Measurements from ENCODE around the gene ADAMTS12. TPM values are rescaled to one million over a fixed set of nuclear protein-coding genes. Genes with fewer than 3 reads are reported as not detected.

The ADAMTS12 gene
- total RNA-seq, 1 experiment from 2014 or later = 0.15 TPM

GRCh38 chr5:33635582-33635981, 256.2 kb downstream of the ADAMTS12 start:
- no peaks in the 10 kb centered on the region; the same call in 1 of the 2 replicates for H3K27me3 ChIP-seq (ENCODE audit: control insufficient read depth, insufficient read depth, low read length)
- no peak overlapping the region for H3K4me3 ChIP-seq (ENCODE audit: low read depth in 2 of 2, low read length in 2 of 2)
- POLR2A ChIA-PET = no interaction called here
- ATAC-seq (no peak), DNase-seq (ENCODE audit: low read depth, low spot score) (no peak)
- H3K36me3 ChIP-seq (ENCODE audit: control insufficient read depth, insufficient read depth, low read length) = no peaks in the 10 kb centered on the region
- H3K4me1 ChIP-seq (ENCODE audit: control insufficient read depth, insufficient read depth, low read length) = no peaks in the 10 kb centered on the region
- BruUV-seq (replicated peaks) = no TSS peak
- no peak overlapping the region for H3K27ac ChIP-seq (ENCODE audit: low read length)
- intact Hi-C loops (cut with micrococcal nuclease; ENCODE audit: unreplicated experiment) (no loop called here), in situ Hi-C loops (cut with HindIII; ENCODE audit: low pct_unique_long_range_greater_than_20kb, low sequenced_read_pairs) (no loop called here)
- TF ChIP-seq, protein P1, sequence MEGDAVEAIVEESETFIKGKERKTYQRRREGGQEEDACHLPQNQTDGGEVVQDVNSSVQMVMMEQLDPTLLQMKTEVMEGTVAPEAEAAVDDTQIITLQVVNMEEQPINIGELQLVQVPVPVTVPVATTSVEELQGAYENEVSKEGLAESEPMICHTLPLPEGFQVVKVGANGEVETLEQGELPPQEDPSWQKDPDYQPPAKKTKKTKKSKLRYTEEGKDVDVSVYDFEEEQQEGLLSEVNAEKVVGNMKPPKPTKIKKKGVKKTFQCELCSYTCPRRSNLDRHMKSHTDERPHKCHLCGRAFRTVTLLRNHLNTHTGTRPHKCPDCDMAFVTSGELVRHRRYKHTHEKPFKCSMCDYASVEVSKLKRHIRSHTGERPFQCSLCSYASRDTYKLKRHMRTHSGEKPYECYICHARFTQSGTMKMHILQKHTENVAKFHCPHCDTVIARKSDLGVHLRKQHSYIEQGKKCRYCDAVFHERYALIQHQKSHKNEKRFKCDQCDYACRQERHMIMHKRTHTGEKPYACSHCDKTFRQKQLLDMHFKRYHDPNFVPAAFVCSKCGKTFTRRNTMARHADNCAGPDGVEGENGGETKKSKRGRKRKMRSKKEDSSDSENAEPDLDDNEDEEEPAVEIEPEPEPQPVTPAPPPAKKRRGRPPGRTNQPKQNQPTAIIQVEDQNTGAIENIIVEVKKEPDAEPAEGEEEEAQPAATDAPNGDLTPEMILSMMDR (IDR thresholded peaks at IDR 0.05) = no peak
- TF ChIP-seq TCF7L2 (IDR thresholded peaks at IDR 0.05; ENCODE audit: low read depth, low read length) (no peak), SIN3A (IDR thresholded peaks at IDR 0.05; ENCODE audit: borderline replicate concordance, insufficient read depth, low read depth, low read length) (no peak), REST (IDR thresholded peaks at IDR 0.05; ENCODE audit: insufficient read depth in 1 of 2, low read depth in 2 of 2, low read length in 1 of 2) (no peak)
- CTCF ChIA-PET = no interaction called here
- H3K9me3 ChIP-seq (ENCODE audit: control insufficient read depth, insufficient read depth, low read depth, low read length) = no peaks in the 10 kb centered on the region

DNA sequence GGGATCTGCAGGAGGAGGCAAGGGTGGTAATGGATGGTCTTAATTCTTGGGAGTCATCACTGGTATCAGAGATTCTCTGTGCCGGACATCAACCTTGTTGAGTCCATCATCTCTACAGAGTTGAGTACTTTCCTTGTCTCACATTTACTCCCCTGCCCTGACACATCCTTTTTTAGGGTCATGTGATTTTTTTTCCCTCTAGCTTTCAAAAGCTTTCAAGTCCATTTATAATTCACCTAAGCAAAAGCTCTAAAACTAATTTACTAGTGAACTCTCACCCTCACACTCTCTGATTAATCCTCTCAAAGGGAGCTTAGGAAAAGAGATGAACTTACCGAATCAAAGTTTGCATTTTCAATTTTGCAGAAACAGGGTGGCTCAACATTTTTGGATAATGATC, 258.1 kb downstream of the ADAMTS12 start:
- H3K9me3 ChIP-seq (ENCODE audit: control insufficient read depth, insufficient read depth, low read depth, low read length) = no peaks in the 10 kb centered on the region
- no peaks in the 10 kb centered on the region for H3K36me3 ChIP-seq (ENCODE audit: control insufficient read depth, insufficient read depth, low read length)
- intact Hi-C loops (cut with micrococcal nuclease; ENCODE audit: unreplicated experiment) = no loop called here
- no peak overlapping the region for H3K4me3 ChIP-seq (ENCODE audit: low read depth in 2 of 2, low read length in 2 of 2)
- CTCF ChIA-PET = no interaction called here
- no peaks in the 10 kb centered on the region for H3K4me1 ChIP-seq (ENCODE audit: control insufficient read depth, insufficient read depth, low read length)
- ATAC-seq (no peak), DNase-seq (ENCODE audit: low read depth, low spot score) (no peak)
- no TSS peak for BruUV-seq (replicated peaks)
- POLR2A ChIA-PET = no interaction called here
- TF ChIP-seq TCF7L2 (IDR thresholded peaks at IDR 0.05; ENCODE audit: low read depth, low read length) (no peak), REST (IDR thresholded peaks at IDR 0.05; ENCODE audit: insufficient read depth in 1 of 2, low read depth in 2 of 2, low read length in 1 of 2) (no peak), POLR2AphosphoS5 (IDR thresholded peaks at IDR 0.05; ENCODE audit: low read depth, low read length) (no peak), SIN3A (IDR thresholded peaks at IDR 0.05; ENCODE audit: borderline replicate concordance, insufficient read depth, low read depth, low read length) (no peak)
- no peak overlapping the region for H3K27ac ChIP-seq (ENCODE audit: low read length)
- no peaks in the 10 kb centered on the region; the same call in 1 of the 2 replicates for H3K27me3 ChIP-seq (ENCODE audit: control insufficient read depth, insufficient read depth, low read length)
- in situ Hi-C loops (cut with HindIII; ENCODE audit: low pct_unique_long_range_greater_than_20kb, low sequenced_read_pairs) = no loop called here
